A673 (cell line): Measurements from ENCODE around the gene SLC11A1. TPM values are rescaled to one million over a fixed set of nuclear protein-coding genes. Genes with fewer than 3 reads are reported as not detected.

Experiments
- BruUV-seq: library from RNA; stranded (reverse); fragments of 400-500 nt; replicated peaks from 2 replicates; lab custom pipeline; 2021; lab: Mats Ljungman, UMichigan
- CTCF ChIA-PET: fragments of 300-600 bp; sonication (Branson Sonifier 250); formaldehyde crosslinking; loops from one replicate; lab custom pipeline; 2022; ENCODE audit warnings: antibody characterized with exemption; lab: Charles Lee
- POLR2A ChIA-PET: fragments of 300-600 bp; sonication (Branson Sonifier 250); formaldehyde crosslinking; loops from one replicate; lab custom pipeline; 2022; ENCODE audit warnings: antibody characterized with exemption; ENCODE audit not compliant: low non-redundant PET; lab: Charles Lee
- DNase-seq: peaks from one replicate; pipeline ENCODE4 v3.0.0-alpha.2; 2015; ENCODE audit warnings: low spot score
- H3K27ac ChIP-seq: fragments of 200-600 bp; sonication (generic); 2 replicates; pipeline ENCODE4 v1.5.1; 2016; ENCODE audit warnings: mixed run types, low read depth, mild to moderate bottlenecking, mixed read lengths, antibody characterized with exemption, low read length; ENCODE audit not compliant: poor library complexity, severe bottlenecking
- H3K27me3 ChIP-seq: fragments of 200-600 bp; sonication (generic); replicated peaks from 2 replicates; pipeline ENCODE4 v1.6.1; 2017; ENCODE audit warnings: mixed run types, low read depth, mild to moderate bottlenecking, mixed read lengths, antibody characterized with exemption, low read length; ENCODE audit not compliant: insufficient read depth, poor library complexity
- H3K36me3 ChIP-seq: fragments of 200-600 bp; sonication (generic); 2 replicates; pipeline ENCODE4 v1.6.1; 2016; ENCODE audit warnings: mixed run types, mild to moderate bottlenecking, mixed read lengths, antibody characterized with exemption, low read length; ENCODE audit not compliant: insufficient read depth, poor library complexity, severe bottlenecking
- H3K4me1 ChIP-seq: fragments of 200-600 bp; sonication (generic); 2 replicates; pipeline ENCODE4 v1.6.1; 2017; ENCODE audit warnings: mixed run types, mild to moderate bottlenecking, mixed read lengths, antibody characterized with exemption, low read length; ENCODE audit not compliant: insufficient read depth, poor library complexity, severe bottlenecking
- H3K4me3 ChIP-seq: fragments of 200-600 bp; sonication (generic); 2 replicates; pipeline ENCODE4 v1.5.1; 2016; ENCODE audit warnings: low read depth, mixed run types, mild to moderate bottlenecking, mixed read lengths, low read length; ENCODE audit not compliant: poor library complexity, severe bottlenecking
- H3K9me3 ChIP-seq: fragments of 200-600 bp; sonication (generic); 2 replicates; pipeline ENCODE4 v1.6.1; 2016; ENCODE audit warnings: mixed run types, low read depth, mild to moderate bottlenecking, mixed read lengths, antibody characterized with exemption, low read length; ENCODE audit not compliant: poor library complexity, severe bottlenecking
- EZH2 ChIP-seq: fragments of 200-600 bp; sonication (generic); IDR thresholded peaks from 2 replicates; pipeline ENCODE4 v1.6.1; 2017; ENCODE audit warnings: borderline replicate concordance, low read depth, mild to moderate bottlenecking, mixed read lengths, antibody characterized with exemption, low read length; ENCODE audit not compliant: poor library complexity, severe bottlenecking
- intact Hi-C: fragments of 100-400 bp; cut with micrococcal nuclease; formaldehyde crosslinking; loops from one replicate; pipeline ENCODE4 v1.10.0; 2022; ENCODE audit not compliant: unreplicated experiment
- total RNA-seq: library from RNA; stranded (reverse); gene quantifications from 2 replicates; pipeline ENCODE4 v1.2.3, GENCODE V29; 2021
- TF ChIP-seq, protein P1 (sequence below): fragments of 300-800, 200-600 bp; sonication (generic); conservative IDR thresholded peaks from 2 replicates; pipeline ENCODE4 v1.5.1; 2017; ENCODE audit warnings: low read depth, mild to moderate bottlenecking, antibody characterized with exemption, low read length, moderate library complexity, mixed read lengths

Gene SLC11A1
- total RNA-seq, 1 experiment from 2014 or later = 0.09 TPM

DNA sequence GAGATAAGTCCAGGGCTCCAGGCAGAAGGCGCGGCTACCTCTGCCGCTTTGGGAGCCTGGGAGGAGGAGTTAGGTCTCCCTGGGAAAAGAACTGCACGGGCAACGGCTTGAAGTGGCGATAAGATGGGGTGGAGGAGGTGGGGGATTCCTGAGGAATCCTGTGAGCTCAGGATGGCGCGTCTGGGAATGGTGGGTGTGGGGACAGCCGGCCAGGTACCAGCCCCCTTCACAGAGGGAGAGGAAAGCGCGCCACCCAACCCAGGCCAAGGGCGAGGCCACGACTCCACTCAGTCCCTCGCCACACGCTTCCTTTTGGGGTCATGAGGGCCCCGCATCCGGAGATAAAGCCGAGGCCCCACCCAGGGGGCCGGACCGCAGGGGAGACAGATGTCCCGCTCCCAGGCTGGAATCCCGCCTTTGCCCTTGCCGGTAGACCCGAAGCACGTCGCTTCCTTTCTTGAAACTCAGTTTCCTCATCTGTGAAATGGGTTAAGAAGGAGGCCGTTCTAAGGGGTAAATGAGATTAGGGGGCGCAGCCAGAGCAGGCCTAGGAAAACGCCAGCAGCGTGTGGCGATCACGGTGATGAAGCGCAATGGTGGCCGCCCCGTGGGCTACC is 15.9 kb downstream of the SLC11A1 start:
- peak; percentile 84 for DNase-seq
- POLR2A ChIA-PET = no interaction called here
- Histone ChIP-seq H3K4me3 (peak overlapping the region; percentile 97), H3K27ac (peak overlapping the region; percentile 91), H3K27me3 (no peaks in the 10 kb centered on the region), H3K9me3 (no peaks in the 10 kb centered on the region), H3K36me3 (peaks cover 14% of the 10 kb centered on the region), H3K4me1 (peaks cover 37% of the 10 kb centered on the region)
- BruUV-seq = no TSS peak
- no peak for TF ChIP-seq EZH2
- TF ChIP-seq, protein P1, sequence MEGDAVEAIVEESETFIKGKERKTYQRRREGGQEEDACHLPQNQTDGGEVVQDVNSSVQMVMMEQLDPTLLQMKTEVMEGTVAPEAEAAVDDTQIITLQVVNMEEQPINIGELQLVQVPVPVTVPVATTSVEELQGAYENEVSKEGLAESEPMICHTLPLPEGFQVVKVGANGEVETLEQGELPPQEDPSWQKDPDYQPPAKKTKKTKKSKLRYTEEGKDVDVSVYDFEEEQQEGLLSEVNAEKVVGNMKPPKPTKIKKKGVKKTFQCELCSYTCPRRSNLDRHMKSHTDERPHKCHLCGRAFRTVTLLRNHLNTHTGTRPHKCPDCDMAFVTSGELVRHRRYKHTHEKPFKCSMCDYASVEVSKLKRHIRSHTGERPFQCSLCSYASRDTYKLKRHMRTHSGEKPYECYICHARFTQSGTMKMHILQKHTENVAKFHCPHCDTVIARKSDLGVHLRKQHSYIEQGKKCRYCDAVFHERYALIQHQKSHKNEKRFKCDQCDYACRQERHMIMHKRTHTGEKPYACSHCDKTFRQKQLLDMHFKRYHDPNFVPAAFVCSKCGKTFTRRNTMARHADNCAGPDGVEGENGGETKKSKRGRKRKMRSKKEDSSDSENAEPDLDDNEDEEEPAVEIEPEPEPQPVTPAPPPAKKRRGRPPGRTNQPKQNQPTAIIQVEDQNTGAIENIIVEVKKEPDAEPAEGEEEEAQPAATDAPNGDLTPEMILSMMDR = no peak
- intact Hi-C loops = loop anchor here (2.0 to 5.0 kb wide), 3 partner anchors 97 to 449 kb away; no protein-coding TSS in a partner anchor
- CTCF ChIA-PET = no interaction called here

DNA sequence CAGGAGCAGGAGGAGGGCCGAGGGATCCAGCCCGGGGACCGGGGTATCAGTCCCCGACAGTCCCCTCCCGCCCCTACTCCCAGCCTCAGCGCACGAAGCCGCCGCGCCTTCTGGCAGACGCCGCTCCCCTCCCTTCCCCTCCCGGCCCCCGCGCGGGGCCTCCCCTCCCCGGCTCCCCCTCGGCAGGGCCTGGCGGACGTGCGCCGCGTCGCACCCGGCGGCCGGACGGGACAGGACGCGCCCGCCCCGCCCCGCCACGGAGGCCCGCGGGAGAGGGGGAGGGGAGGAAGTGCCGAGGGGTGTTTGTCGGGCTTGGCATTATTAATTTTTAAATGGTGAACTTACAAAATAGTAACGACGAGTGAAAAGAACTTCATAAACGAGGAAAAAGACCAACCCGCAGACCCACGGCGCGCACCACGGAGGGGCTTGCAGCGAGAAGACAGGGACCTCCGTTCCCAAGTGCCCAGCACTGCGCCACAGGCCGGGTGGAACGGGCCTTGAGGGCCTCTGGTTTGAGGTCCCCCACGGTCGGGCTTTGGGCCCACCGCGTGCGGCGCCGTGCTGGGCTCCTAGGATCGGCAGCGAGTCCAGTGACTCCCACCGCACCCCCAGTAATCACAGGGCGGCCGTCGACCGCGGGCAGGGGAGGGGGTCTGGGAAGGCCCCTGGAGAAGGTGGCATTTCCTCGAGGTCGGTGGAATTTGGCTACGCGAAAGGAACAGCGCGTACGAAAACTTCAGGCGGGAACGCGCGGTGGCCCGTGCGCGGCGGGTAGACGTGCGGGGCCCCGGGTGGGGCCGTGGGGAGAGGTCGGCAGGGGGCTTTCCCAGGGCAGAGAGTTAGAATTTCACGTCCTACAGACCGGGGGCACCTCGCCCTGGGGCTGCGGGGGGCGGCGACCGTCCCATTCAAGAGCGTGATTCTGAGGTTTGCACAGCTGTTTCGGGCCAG is 16.6 kb downstream of the SLC11A1 start:
- ChIA-PET POLR2A (no interaction called here), CTCF (no interaction called here)
- Histone ChIP-seq H3K4me1 (peaks cover 37% of the 10 kb centered on the region), H3K36me3 (peaks cover 22% of the 10 kb centered on the region), H3K9me3 (no peaks in the 10 kb centered on the region), H3K27ac (peak overlapping the region; percentile 91), H3K4me3 (peak overlapping the region; percentile 97), H3K27me3 (no peaks in the 10 kb centered on the region)
- TF ChIP-seq, protein P1 = no peak
- no peak for TF ChIP-seq EZH2
- intact Hi-C loops = loop anchor here (5.0 kb wide), 1 partner anchor 449 kb away; no protein-coding TSS in a partner anchor
- BruUV-seq = no TSS peak
- DNase-seq = peak; percentile 79

DNA sequence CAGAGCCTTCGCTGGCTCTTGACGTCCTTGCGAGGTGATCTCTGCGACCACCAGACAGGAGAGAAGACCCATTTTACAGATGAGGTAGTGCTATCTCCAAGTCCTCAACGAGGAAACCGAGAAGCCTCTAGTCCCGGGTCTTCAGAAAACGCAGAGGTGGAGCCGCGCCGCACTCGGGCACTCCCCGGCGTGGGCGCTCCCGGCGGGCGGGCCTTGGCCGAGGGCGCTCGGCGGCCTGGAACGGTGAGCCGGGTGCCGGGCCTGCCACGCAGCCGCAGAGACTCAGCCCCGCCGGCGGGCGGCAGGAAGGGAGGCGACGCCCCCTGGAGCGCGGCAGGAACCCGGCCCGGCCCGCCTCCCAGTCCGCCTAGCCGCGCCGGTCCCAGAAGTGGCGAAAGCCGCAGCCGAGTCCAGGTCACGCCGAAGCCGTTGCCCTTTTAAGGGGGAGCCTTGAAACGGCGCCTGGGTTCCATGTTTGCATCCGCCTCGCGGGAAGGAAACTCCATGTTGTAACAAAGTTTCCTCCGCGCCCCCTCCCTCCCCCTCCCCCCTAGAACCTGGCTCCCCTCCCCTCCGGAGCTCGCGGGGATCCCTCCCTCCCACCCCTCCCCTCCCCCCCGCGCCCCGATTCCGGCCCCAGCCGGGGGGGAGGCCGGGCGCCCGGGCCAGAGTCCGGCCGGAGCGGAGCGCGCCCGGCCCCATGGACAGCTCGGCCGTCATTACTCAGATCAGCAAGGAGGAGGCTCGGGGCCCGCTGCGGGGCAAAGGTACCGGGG is 17.5 kb downstream of the SLC11A1 start, which contains the start of gene CTDSP1:
Gene CTDSP1 (plus strand): TSS at position 478 of the 776 bp plus-strand sequence. CDS start 223 bp downstream, at position 701.
- POLR2A ChIA-PET = interaction anchor here (0.5 kb wide), 1 partner anchor 103 kb away, joined by 3 read pairs; no protein-coding TSS in a partner anchor
- H3K36me3 ChIP-seq = peaks cover 30% of the 10 kb centered on the region
- intact Hi-C loops = loop anchor here (5.0 kb wide), 1 partner anchor 448 kb away; no protein-coding TSS in a partner anchor
- H3K9me3 ChIP-seq = no peaks in the 10 kb centered on the region
- peaks cover 42% of the 10 kb centered on the region for H3K4me1 ChIP-seq
- BruUV-seq = no TSS peak
- peak within 1 kb of the TSS; percentile 91 for H3K27ac ChIP-seq
- no peaks in the 10 kb centered on the region for H3K27me3 ChIP-seq
- peak; percentile 98 for DNase-seq
- CTCF ChIA-PET = no interaction called here
- peak within 1 kb of the TSS; percentile 97 for H3K4me3 ChIP-seq
- TF ChIP-seq EZH2 = no peak
- TF ChIP-seq, protein P1 = no peak
